ENCODE results near the gene ST6GALNAC6. TPM values are rescaled to one million over a fixed set of nuclear protein-coding genes. Genes with fewer than 3 reads are reported as not detected.

Gene ST6GALNAC6
- total RNA-seq, 1 donor from 2014 or later = 14.3 TPM

DNA sequence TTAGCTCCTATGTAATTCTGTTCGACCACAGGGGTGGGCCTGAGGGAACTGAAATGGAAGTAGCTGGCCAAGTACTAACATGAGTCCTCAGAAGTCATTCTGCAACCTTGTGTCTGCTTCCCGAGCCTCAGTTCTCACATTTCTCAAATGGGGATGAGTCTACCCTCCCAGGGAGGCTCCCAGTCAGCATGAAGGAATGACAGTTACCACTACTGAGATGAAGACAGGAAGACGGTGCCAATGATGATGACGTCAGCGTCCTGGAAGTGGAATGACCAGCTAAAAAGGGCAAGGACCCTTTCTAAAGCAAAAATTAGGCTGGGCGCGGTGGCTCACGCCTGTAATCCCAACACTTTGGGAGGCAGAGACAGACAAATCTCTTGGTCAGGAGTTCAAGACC, 24.4 kb upstream of the ST6GALNAC6 start:
- no peak overlapping the region for H2AFZ ChIP-seq (replicated peaks)
- H3K27me3 Mint-ChIP-seq (ENCODE audit: insufficient read depth, low read depth) = peaks cover 38% of the 10 kb centered on the region
- no peak overlapping the region for H3K9ac ChIP-seq

GRCh38 chr9:127923046-127923445, 23.6 kb upstream of the ST6GALNAC6 start:
- TF ChIP-seq CTCF (IDR thresholded peaks at IDR 0.05) (no peak), EZH2 (IDR thresholded peaks at IDR 0.05) (no peak), EZH2phosphoT487 (IDR thresholded peaks at IDR 0.05) (no peak)
- no peak overlapping the region for H2AFZ ChIP-seq (replicated peaks)
- no peaks in the 10 kb centered on the region for H3K9me3 Mint-ChIP-seq
- H3K4me2 ChIP-seq = no peak overlapping the region
- H3K4me3 ChIP-seq = no peak overlapping the region
- no peak overlapping the region for H3K27ac Mint-ChIP-seq
- no peaks in the 10 kb centered on the region for H3K79me2 ChIP-seq (ENCODE audit: low read depth)
- H4K20me1 ChIP-seq (ENCODE audit: low read depth) = peaks cover 10% of the 10 kb centered on the region
- peaks cover 13% of the 10 kb centered on the region for H3K4me1 ChIP-seq
- no peak overlapping the region for H3K4me3 Mint-ChIP-seq
- no peaks in the 10 kb centered on the region for H3K36me3 ChIP-seq
- H3K9ac ChIP-seq = no peak overlapping the region
- peaks cover 33% of the 10 kb centered on the region for H3K27me3 Mint-ChIP-seq (ENCODE audit: insufficient read depth, low read depth)
- H3K36me3 Mint-ChIP-seq = no peaks in the 10 kb centered on the region
- no peak overlapping the region for H3K27ac ChIP-seq
- H3F3A ChIP-seq (ENCODE audit: low read depth) = peaks cover 26% of the 10 kb centered on the region
- H3K9me3 ChIP-seq (ENCODE audit: low read depth) = no peaks in the 10 kb centered on the region
- peaks cover 39% of the 10 kb centered on the region for H3K27me3 ChIP-seq
- DNase-seq (ENCODE audit: low spot score) = peak; percentile 49
- H3K4me1 Mint-ChIP-seq = peaks cover 11% of the 10 kb centered on the region

More for the DNA sequence above, 24.4 kb upstream of the ST6GALNAC6 start:
- Histone ChIP-seq H3K79me2 (ENCODE audit: low read depth) (no peaks in the 10 kb centered on the region), H4K20me1 (ENCODE audit: low read depth) (peaks cover 17% of the 10 kb centered on the region), H3K36me3 (no peaks in the 10 kb centered on the region), H3F3A (ENCODE audit: low read depth) (peaks cover 31% of the 10 kb centered on the region), H3K27ac (no peak overlapping the region), H3K4me3 (no peak overlapping the region), H3K4me2 (no peak overlapping the region), H3K27me3 (peaks cover 46% of the 10 kb centered on the region), H3K9me3 (ENCODE audit: low read depth) (no peaks in the 10 kb centered on the region), H3K4me1 (peaks cover 15% of the 10 kb centered on the region)
- H3K4me1 Mint-ChIP-seq = peaks cover 8% of the 10 kb centered on the region
- no peak overlapping the region for H3K4me3 Mint-ChIP-seq
- H3K9me3 Mint-ChIP-seq = no peaks in the 10 kb centered on the region
- DNase-seq (ENCODE audit: low spot score) = no peak
- no peak overlapping the region for H3K27ac Mint-ChIP-seq
- no peak for TF ChIP-seq CTCF (IDR thresholded peaks at IDR 0.05)
- TF ChIP-seq EZH2phosphoT487 (IDR thresholded peaks at IDR 0.05) = no peak
- TF ChIP-seq EZH2 (IDR thresholded peaks at IDR 0.05) = no peak
- H3K36me3 Mint-ChIP-seq = no peaks in the 10 kb centered on the region

GRCh38 chr9:127921557-127922120, 22.2 kb upstream of the ST6GALNAC6 start:
- Histone ChIP-seq H3K27me3 (peaks cover 31% of the 10 kb centered on the region), H3K4me3 (no peak overlapping the region), H3K4me2 (no peak overlapping the region), H4K20me1 (ENCODE audit: low read depth) (peaks cover 5% of the 10 kb centered on the region), H3K9me3 (ENCODE audit: low read depth) (no peaks in the 10 kb centered on the region), H3K79me2 (ENCODE audit: low read depth) (no peaks in the 10 kb centered on the region), H2AFZ (replicated peaks) (no peak overlapping the region), H3F3A (ENCODE audit: low read depth) (peaks cover 22% of the 10 kb centered on the region), H3K36me3 (no peaks in the 10 kb centered on the region), H3K27ac (no peak overlapping the region), H3K4me1 (peaks cover 4% of the 10 kb centered on the region), H3K9ac (no peak overlapping the region)
- TF ChIP-seq CTCF (IDR thresholded peaks at IDR 0.05) = peak; percentile 94
- TF ChIP-seq EZH2 (IDR thresholded peaks at IDR 0.05) = no peak
- no peak for TF ChIP-seq EZH2phosphoT487 (IDR thresholded peaks at IDR 0.05)
- H3K4me1 Mint-ChIP-seq = peaks cover 20% of the 10 kb centered on the region
- no peak overlapping the region for H3K4me3 Mint-ChIP-seq
- peak; percentile 77 for DNase-seq (ENCODE audit: low spot score)
- H3K27me3 Mint-ChIP-seq (ENCODE audit: insufficient read depth, low read depth) = peaks cover 29% of the 10 kb centered on the region
- H3K36me3 Mint-ChIP-seq = no peaks in the 10 kb centered on the region
- H3K9me3 Mint-ChIP-seq = no peaks in the 10 kb centered on the region
- H3K27ac Mint-ChIP-seq = no peak overlapping the region

Data from neural progenitor cell (in vitro differentiated cells).